GM13977 (cell line): ENCODE results near the gene CLEC2B.

Experiments
- DNase-seq: peaks from one replicate; pipeline ENCODE4 v3.0.0; 2012; ENCODE audit warnings: low spot score
- in situ Hi-C: fragments of 300-500 bp; cut with MboI; formaldehyde crosslinking; loops from one replicate; pipeline ENCODE4 v1.12.0; 2022; ENCODE audit warnings: low sequenced_read_pairs, low pct_unique_long_range_greater_than_20kb, mixed read lengths, inconsistent platforms; ENCODE audit not compliant: unreplicated experiment
- TF ChIP-seq, protein P1 (sequence below): IDR thresholded peaks from 2 replicates; pipeline ENCODE4 v1.5.1; 2012; ENCODE audit warnings: mild to moderate bottlenecking, control low read depth; ENCODE audit not compliant: insufficient read depth; ENCODE audit errors: extremely low read depth, missing control alignments

CLEC2B gene

DNA sequence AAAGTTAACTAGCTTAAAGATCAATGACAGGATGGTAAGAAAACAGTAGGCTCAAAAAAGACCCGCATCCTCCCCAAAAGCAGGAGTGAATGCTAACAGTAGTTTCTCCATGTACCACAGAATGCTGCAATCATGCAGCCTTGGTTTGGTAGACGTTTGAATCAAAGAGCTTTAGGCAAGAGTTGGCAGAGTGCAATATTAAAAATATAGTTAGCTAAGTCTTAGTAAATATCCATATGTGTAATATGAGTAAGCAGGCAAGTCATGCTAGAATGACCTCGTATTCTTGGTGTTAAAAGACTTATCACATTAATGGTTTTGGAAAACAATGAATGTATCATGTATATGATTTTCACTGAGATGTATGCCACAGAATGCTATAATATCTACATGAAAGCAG lies 60.6 kb downstream of the CLEC2B start:
- no peak for DNase-seq
- in situ Hi-C loops: no loop called here
- TF ChIP-seq, protein P1, sequence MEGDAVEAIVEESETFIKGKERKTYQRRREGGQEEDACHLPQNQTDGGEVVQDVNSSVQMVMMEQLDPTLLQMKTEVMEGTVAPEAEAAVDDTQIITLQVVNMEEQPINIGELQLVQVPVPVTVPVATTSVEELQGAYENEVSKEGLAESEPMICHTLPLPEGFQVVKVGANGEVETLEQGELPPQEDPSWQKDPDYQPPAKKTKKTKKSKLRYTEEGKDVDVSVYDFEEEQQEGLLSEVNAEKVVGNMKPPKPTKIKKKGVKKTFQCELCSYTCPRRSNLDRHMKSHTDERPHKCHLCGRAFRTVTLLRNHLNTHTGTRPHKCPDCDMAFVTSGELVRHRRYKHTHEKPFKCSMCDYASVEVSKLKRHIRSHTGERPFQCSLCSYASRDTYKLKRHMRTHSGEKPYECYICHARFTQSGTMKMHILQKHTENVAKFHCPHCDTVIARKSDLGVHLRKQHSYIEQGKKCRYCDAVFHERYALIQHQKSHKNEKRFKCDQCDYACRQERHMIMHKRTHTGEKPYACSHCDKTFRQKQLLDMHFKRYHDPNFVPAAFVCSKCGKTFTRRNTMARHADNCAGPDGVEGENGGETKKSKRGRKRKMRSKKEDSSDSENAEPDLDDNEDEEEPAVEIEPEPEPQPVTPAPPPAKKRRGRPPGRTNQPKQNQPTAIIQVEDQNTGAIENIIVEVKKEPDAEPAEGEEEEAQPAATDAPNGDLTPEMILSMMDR: no peak

DNA sequence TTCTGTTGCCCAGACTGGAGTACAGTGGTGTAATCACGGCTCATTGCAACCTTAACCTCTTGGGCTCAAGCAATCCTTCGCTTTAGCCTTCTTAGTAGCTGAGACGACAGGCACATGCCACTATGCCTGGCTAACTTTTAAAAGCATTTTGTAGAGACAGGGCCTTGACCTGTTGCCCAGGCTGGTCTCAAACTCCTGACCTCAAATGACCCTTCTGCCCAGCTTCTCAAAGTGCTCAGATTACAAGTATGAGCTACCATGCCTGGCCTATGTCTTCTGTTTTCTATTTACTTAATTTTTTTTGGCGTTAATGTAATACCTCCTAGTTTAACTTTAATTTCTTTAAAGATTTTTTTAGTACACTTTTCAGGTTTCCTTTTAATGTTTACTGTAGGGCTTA lies 62.4 kb downstream of the CLEC2B start:
- TF ChIP-seq, protein P1: no peak
- no peak for DNase-seq
- in situ Hi-C loops: no loop called here

DNA sequence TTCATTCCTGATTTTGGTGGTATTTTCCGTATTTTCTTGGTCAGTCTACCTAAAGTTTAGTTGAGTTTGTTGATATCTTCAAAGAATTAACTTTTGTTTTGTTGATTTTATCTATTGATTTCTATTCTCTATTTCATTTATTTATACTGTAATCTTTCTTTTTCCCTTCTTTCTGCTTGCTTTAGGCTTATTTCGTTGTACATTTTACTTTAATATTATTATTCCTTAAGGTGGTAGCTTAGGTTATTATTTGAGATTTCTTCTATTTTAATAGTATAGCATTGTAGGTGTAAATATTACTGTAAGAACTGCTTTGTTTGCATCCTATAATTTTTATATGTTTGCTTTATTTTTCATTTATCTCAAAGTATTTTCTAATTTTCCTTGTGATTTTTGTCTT lies 63.3 kb downstream of the CLEC2B start:
- no peak for DNase-seq
- TF ChIP-seq, protein P1: no peak
- in situ Hi-C loops: no loop called here
